Memory B cell (primary cell): Measurements from ENCODE around the gene OR4E1.
"Not testable (repeated sequence)": the region's sequence is repeated elsewhere in the genome, so short reads cannot be mapped to it uniquely, and the experiment has no call there.

Source experiments
- ATAC-seq: fragments of 150-1000 bp; cut with Tn5 transposase; 2 replicates; pipeline ENCODE4 v1.10.0; 2021; ENCODE audit warnings: low read depth, mild to moderate bottlenecking, moderate library complexity
- DNase-seq, 2 donors: peaks; one replicate each; pipeline ENCODE4 v3.0.0; 2022; ENCODE audit warnings: low spot score in 2 of 2
- H3K27ac Mint-ChIP-seq: one replicate; pipeline ENCODE4 v1.8.0; 2022; ENCODE audit warnings: mild to moderate bottlenecking, moderate library complexity, mixed read lengths
- H3K27me3 Mint-ChIP-seq: one replicate; pipeline ENCODE4 v1.8.0; 2022; ENCODE audit warnings: mixed read lengths
- H3K36me3 Mint-ChIP-seq: one replicate; pipeline ENCODE4 v1.8.0; 2022; ENCODE audit warnings: mild to moderate bottlenecking, mixed read lengths
- H3K4me1 Mint-ChIP-seq: one replicate; pipeline ENCODE4 v1.8.0; 2022; ENCODE audit warnings: mixed read lengths
- H3K4me3 Mint-ChIP-seq: one replicate; pipeline ENCODE4 v1.8.0; 2022; ENCODE audit warnings: mild to moderate bottlenecking, moderate library complexity, mixed read lengths
- H3K9me3 Mint-ChIP-seq: one replicate; pipeline ENCODE4 v1.8.0; 2022; ENCODE audit warnings: mixed read lengths

The OR4E1 gene, protein sequence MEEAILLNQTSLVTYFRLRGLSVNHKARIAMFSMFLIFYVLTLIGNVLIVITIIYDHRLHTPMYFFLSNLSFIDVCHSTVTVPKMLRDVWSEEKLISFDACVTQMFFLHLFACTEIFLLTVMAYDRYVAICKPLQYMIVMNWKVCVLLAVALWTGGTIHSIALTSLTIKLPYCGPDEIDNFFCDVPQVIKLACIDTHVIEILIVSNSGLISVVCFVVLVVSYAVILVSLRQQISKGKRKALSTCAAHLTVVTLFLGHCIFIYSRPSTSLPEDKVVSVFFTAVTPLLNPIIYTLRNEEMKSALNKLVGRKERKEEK

GRCh38 chr14:21673718-21674117 is at the start of gene OR4E1:
Gene OR4E1, minus strand, starts transcription at chr14:21673818. Its CDS starts 2,883 bp downstream, at chr14:21670935.
- no peaks in the 10 kb centered on the region for H3K4me1 Mint-ChIP-seq
- ATAC-seq (no peak), DNase-seq (no peak)
- no peak within 1 kb of the TSS for H3K4me3 Mint-ChIP-seq
- H3K27ac Mint-ChIP-seq, result no peak within 1 kb of the TSS
- H3K36me3 Mint-ChIP-seq, result no peaks in the 10 kb centered on the region
- peaks cover 5% of the 10 kb centered on the region for H3K27me3 Mint-ChIP-seq
- peaks cover 2% of the 10 kb centered on the region for H3K9me3 Mint-ChIP-seq

DNA sequence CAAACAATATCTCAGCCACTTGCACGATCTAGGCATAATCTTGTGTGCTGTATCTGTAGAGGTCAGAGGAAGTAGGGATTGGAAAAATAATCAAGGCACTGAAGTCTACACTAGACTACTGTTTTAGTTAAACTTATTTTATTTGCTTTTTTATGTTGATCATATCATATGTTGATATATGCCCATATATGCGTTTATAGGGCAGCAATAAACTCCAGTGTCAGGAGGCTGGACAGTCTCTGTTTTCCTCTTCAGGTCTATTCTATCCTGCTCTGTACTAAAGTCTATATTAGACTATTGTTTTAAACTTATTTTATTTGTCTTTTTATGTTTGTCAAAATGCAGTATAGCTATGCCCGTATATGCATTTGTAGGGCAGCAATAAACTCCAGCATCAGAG is 47.9 kb upstream of the OR4E1 start:
- Mint-ChIP-seq H3K4me3 (no peak overlapping the region), H3K27me3 (peaks cover 18% of the 10 kb centered on the region), H3K4me1 (no peaks in the 10 kb centered on the region), H3K36me3 (no peaks in the 10 kb centered on the region), H3K9me3 (no peaks in the 10 kb centered on the region), H3K27ac (no peak overlapping the region)
- ATAC-seq (no peak), DNase-seq (no peak)

- no peak for DNase-seq
- peaks cover 16% of the 10 kb centered on the region for H3K27me3 Mint-ChIP-seq
- no peak overlapping the region for H3K27ac Mint-ChIP-seq
- no peak for ATAC-seq
- no peaks in the 10 kb centered on the region for H3K4me1 Mint-ChIP-seq
- no peaks in the 10 kb centered on the region for H3K9me3 Mint-ChIP-seq
- H3K4me3 Mint-ChIP-seq, result no peak overlapping the region
- no peaks in the 10 kb centered on the region for H3K36me3 Mint-ChIP-seq
Observed at GRCh38 chr14:21719841-21720240, 46.2 kb upstream of the OR4E1 start.

DNA sequence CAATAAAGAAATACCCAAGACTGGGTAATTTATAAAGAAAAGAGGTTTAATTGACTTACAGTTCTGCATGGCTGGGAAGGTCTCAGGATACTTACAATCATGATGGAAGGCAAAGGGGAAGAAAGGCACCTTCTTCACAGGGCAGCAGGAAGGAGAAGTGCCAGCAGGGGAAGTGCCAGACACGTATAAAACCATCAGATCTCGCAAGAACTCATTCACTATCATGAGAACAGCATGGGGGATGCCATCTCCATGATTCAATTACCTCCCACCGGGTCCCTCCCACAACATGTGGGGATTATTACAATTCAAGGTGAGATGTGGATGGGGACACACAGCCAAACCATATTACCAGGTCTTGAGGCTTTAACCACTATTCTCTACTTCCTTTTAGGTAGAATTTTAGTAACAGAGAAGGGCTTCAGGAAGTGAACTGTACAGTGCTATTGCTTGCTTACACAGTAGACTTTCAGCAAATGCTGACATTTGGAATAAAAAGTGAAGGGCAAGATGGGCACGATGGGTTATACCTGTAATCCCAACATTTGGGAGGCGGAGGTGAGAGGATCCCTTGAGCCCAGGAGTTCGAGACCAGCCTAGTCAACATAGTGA is 40.8 kb upstream of the OR4E1 start:
- DNase-seq (no peak), ATAC-seq (no peak)
- no peak overlapping the region for H3K27ac Mint-ChIP-seq
- H3K4me3 Mint-ChIP-seq, result no peak overlapping the region
- H3K27me3 Mint-ChIP-seq, result peaks cover 12% of the 10 kb centered on the region
- no peaks in the 10 kb centered on the region for H3K4me1 Mint-ChIP-seq
- H3K36me3 Mint-ChIP-seq, result no peaks in the 10 kb centered on the region
- no peaks in the 10 kb centered on the region for H3K9me3 Mint-ChIP-seq

- H3K4me3 Mint-ChIP-seq, result no peak overlapping the region
- ATAC-seq, result no peak
- H3K4me1 Mint-ChIP-seq, result no peaks in the 10 kb centered on the region
- no peaks in the 10 kb centered on the region for H3K9me3 Mint-ChIP-seq
- H3K27ac Mint-ChIP-seq, result no peak overlapping the region
- no peak for DNase-seq
- no peaks in the 10 kb centered on the region for H3K36me3 Mint-ChIP-seq
- peaks cover 11% of the 10 kb centered on the region for H3K27me3 Mint-ChIP-seq
Observed at GRCh38 chr14:21712036-21712435, 38.4 kb upstream of the OR4E1 start.

DNA sequence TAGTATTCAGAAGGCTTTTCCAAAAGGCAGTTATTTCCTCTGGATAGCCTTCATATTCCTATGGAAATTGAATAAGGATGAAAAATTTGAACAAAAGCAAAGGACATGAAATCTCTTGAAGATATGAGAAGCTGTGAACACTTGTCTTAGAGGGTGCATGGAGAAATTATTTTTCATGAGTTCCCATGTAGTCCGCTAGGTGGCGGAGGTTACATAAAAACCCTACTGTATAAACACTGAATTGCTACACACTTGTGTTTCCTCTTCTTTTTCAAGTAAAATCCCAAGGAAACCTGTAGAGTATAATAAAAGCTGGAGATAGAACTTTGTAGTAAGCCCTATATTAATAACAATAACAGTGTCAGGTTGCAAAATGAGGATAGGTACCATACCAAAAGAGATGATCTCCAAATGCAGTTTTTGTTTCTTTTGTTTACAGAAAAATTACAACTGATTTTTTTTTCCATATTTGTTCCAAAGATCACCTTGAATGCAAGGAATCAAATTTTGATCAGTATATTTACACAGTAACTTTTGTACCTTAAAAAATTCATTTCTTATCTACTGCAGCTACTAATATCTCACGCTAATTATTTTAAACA is 37.8 kb upstream of the OR4E1 start:
- no peaks in the 10 kb centered on the region for H3K4me1 Mint-ChIP-seq
- DNase-seq, result peak in 1 of 2 donors; percentile 3
- H3K27ac Mint-ChIP-seq, result no peak overlapping the region
- H3K27me3 Mint-ChIP-seq, result peaks cover 13% of the 10 kb centered on the region
- peak; percentile 45 for ATAC-seq
- H3K4me3 Mint-ChIP-seq, result no peak overlapping the region
- H3K9me3 Mint-ChIP-seq, result peaks cover 3% of the 10 kb centered on the region
- no peaks in the 10 kb centered on the region for H3K36me3 Mint-ChIP-seq

- Mint-ChIP-seq H3K36me3 (no peaks in the 10 kb centered on the region), H3K4me1 (peaks cover 2% of the 10 kb centered on the region), H3K27me3 (peaks cover 8% of the 10 kb centered on the region), H3K4me3 (no peak overlapping the region), H3K27ac (no peak overlapping the region), H3K9me3 (peaks cover 8% of the 10 kb centered on the region)
- DNase-seq, result no peak
- ATAC-seq, result no peak
Observed at GRCh38 chr14:21704338-21704737, 30.7 kb upstream of the OR4E1 start.

GRCh38 chr14:21703357-21704326 is 30.0 kb upstream of the OR4E1 start:
- H3K4me3 Mint-ChIP-seq, result no peak overlapping the region
- peaks cover 2% of the 10 kb centered on the region for H3K4me1 Mint-ChIP-seq
- peaks cover 9% of the 10 kb centered on the region for H3K27me3 Mint-ChIP-seq
- peak; percentile 21 for ATAC-seq
- no peak overlapping the region for H3K27ac Mint-ChIP-seq
- H3K36me3 Mint-ChIP-seq, result no peaks in the 10 kb centered on the region
- peaks cover 8% of the 10 kb centered on the region for H3K9me3 Mint-ChIP-seq
- no peak for DNase-seq

- Mint-ChIP-seq H3K27me3 (peaks cover 9% of the 10 kb centered on the region), H3K27ac (no peak overlapping the region), H3K9me3 (peaks cover 8% of the 10 kb centered on the region), H3K36me3 (no peaks in the 10 kb centered on the region), H3K4me3 (no peak overlapping the region), H3K4me1 (peaks cover 2% of the 10 kb centered on the region)
- ATAC-seq, result no peak
- DNase-seq, result no peak
Observed at GRCh38 chr14:21702316-21702715, 28.7 kb upstream of the OR4E1 start.

GRCh38 chr14:21699551-21699950 is 25.9 kb upstream of the OR4E1 start:
- peaks cover 9% of the 10 kb centered on the region for H3K27me3 Mint-ChIP-seq
- ATAC-seq, result no peak
- H3K9me3 Mint-ChIP-seq, result peaks cover 4% of the 10 kb centered on the region
- H3K4me3 Mint-ChIP-seq, result no peak overlapping the region
- H3K4me1 Mint-ChIP-seq, result peaks cover 2% of the 10 kb centered on the region
- H3K36me3 Mint-ChIP-seq, result no peaks in the 10 kb centered on the region
- no peak overlapping the region for H3K27ac Mint-ChIP-seq
- no peak for DNase-seq

- DNase-seq, H3K27me3 Mint-ChIP-seq, ATAC-seq, H3K27ac Mint-ChIP-seq, H3K4me1 Mint-ChIP-seq, H3K9me3 Mint-ChIP-seq, H3K4me3 Mint-ChIP-seq, H3K36me3 Mint-ChIP-seq: not testable (repeated sequence)
Observed at GRCh38 chr14:21698538-21698937, 24.9 kb upstream of the OR4E1 start.

DNA sequence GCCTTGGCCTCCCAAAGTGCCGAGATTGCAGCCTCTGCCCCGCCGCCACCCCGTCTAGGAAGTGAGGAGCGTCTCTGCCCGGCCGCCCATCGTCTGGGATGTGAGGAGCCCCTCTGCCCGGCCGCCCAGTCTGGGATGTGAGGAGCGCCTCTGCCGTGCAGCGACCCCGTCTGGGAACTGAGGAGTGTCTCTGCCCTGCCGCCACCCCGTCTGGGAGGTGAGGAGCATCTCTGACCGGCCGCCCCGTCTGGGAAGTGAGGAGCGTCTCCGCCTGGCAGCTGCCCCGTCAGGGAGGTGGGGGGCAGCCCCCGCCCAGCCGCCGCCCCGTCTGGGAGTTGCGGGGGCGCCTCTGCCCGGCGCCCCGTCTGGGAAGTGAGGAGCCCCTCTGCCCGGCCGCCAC is 24.0 kb upstream of the OR4E1 start:
- not testable (repeated sequence) for H3K4me3 Mint-ChIP-seq, ATAC-seq, H3K4me1 Mint-ChIP-seq, DNase-seq, H3K36me3 Mint-ChIP-seq, H3K27me3 Mint-ChIP-seq, H3K27ac Mint-ChIP-seq, H3K9me3 Mint-ChIP-seq

DNA sequence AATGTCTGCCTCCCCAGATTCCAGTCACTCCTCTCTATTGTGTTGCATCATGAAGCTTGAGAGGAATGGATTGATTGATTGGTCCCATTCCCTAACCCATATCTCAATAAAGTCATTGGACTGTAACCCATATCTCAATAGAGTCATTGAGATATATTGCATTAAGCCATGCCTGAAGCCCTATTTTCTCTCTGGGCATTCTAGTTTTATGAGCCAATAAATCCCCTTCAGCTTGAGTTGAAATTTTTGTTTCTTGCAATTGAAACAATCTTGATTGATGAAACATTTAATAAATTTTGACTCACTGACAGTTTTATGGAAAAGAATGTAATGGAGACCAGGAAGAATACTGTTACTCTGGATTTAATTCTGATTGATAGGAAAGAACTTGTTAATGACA is 20.8 kb upstream of the OR4E1 start:
- H3K36me3 Mint-ChIP-seq, result no peaks in the 10 kb centered on the region

DNA sequence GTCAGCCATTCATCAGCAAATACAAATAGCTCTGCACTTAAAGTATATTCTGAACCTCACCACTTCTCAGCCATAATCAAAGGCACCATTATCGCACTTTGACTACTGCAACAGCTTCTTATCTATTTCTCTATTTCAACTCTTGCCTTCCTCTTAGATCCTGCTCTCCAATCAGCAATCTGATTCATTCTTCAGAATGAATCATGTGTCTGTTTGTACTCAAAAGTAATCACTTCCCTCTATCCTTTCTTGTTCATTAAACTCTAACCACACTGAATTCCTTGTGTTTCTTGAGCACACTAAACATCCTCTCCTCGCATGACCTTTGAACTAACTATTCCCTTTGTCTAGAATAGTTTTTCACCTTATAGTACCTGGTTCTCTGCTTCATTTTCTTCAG is 12.8 kb upstream of the OR4E1 start:
- Mint-ChIP-seq H3K4me3 (no peak overlapping the region), H3K4me1 (no peaks in the 10 kb centered on the region), H3K36me3 (no peaks in the 10 kb centered on the region), H3K9me3 (no peaks in the 10 kb centered on the region), H3K27ac (no peak overlapping the region), H3K27me3 (peaks cover 16% of the 10 kb centered on the region)
- ATAC-seq, result no peak
- DNase-seq, result no peak

More for the DNA sequence above, 20.8 kb upstream of the OR4E1 start:
- Mint-ChIP-seq H3K4me3 (no peak overlapping the region), H3K4me1 (no peaks in the 10 kb centered on the region), H3K27ac (no peak overlapping the region), H3K27me3 (peaks cover 13% of the 10 kb centered on the region), H3K9me3 (peaks cover 4% of the 10 kb centered on the region)
- no peak for ATAC-seq
- no peak for DNase-seq
